HS-5 (cell line): ENCODE measurements around the gene ATG4D.
A peak's percentile ranks its signal among the peaks of the same experiment; 100 is the strongest.

Source experiments
- DNase-seq: peaks from one replicate; pipeline ENCODE4 v3.0.0-alpha.2; 2012; ENCODE audit warnings: low read depth

Gene ATG4D

GRCh38 chr19:10543420-10544241, at the start of gene ATG4D:
TSS of gene ATG4D (plus strand) at chr19:10543904. CDS start at chr19:10544091, 187 bp downstream.
- no peak for DNase-seq

GRCh38 chr19:10497371-10497770, 46.3 kb upstream of the ATG4D start:
- DNase-seq, result no peak

GRCh38 chr19:10499550-10500246, 44.0 kb upstream of the ATG4D start:
- DNase-seq, result no peak

- DNase-seq, result no peak
These were observed 43.5 kb upstream of the ATG4D start for GRCh38 chr19:10500247-10500592.

GRCh38 chr19:10501971-10502523, 41.7 kb upstream of the ATG4D start:
- no peak for DNase-seq

GRCh38 chr19:10502524-10503001, 41.1 kb upstream of the ATG4D start:
- peak; percentile 68 for DNase-seq

- no peak for DNase-seq
These were observed 40.5 kb upstream of the ATG4D start, which contains the start of gene KEAP1 for GRCh38 chr19:10503002-10503789. TSS of gene KEAP1 (minus strand) at chr19:10503356. CDS start at chr19:10500033, 3,323 bp downstream.

GRCh38 chr19:10505583-10506229, 38.0 kb upstream of the ATG4D start:
- DNase-seq, result no peak

- DNase-seq, result no peak
These were observed 35.7 kb upstream of the ATG4D start for GRCh38 chr19:10508036-10508435.

- DNase-seq, result no peak
These were observed 35.0 kb upstream of the ATG4D start for GRCh38 chr19:10508707-10509106.

- no peak for DNase-seq
These were observed 33.4 kb upstream of the ATG4D start for GRCh38 chr19:10510301-10510802.

GRCh38 chr19:10513223-10513622, 30.5 kb upstream of the ATG4D start:
- no peak for DNase-seq

GRCh38 chr19:10514211-10515145, 29.2 kb upstream of the ATG4D start:
- DNase-seq, result no peak

- DNase-seq, result no peak
These were observed 27.7 kb upstream of the ATG4D start for GRCh38 chr19:10516064-10516385.

- no peak for DNase-seq
These were observed 26.9 kb upstream of the ATG4D start for GRCh38 chr19:10516671-10517286.

GRCh38 chr19:10517361-10517759, 26.3 kb upstream of the ATG4D start, which contains the start of gene S1PR5:
TSS of gene S1PR5 (minus strand) at chr19:10517447. CDS start at chr19:10515011, 2,436 bp downstream.
- no peak for DNase-seq

- no peak for DNase-seq
These were observed 25.8 kb upstream of the ATG4D start for GRCh38 chr19:10517760-10518443.

GRCh38 chr19:10518444-10519361, 25.0 kb upstream of the ATG4D start:
- DNase-seq, result no peak
